ENCODE results near the gene DOCK6. TPM values are rescaled to one million over a fixed set of nuclear protein-coding genes. Genes with fewer than 3 reads are reported as not detected.
A peak's percentile ranks its signal among the peaks of the same experiment; 100 is the strongest.

The DOCK6 gene
- total and polyA plus RNA-seq, 2 of the 13 experiments (the other 11 are each of a cell fraction or from before 2014, with no cell fraction given): 5.4 to 38.1 TPM

- peak; percentile 95 for TF ChIP-seq ZNF687 (CRISPR knock-in tag; IDR thresholded peaks at IDR 0.05)
- TF ChIP-seq ZNF331 (CRISPR knock-in tag; IDR thresholded peaks at IDR 0.05): 0 out of 2 replicates have a peak, but pooled peaks have one; percentile 9
- TF ChIP-seq THAP9 (CRISPR knock-in tag; IDR thresholded peaks at IDR 0.05; ENCODE audit: borderline replicate concordance): peak; percentile 12; the same call in 1 of the 2 replicates
- no peak for TF ChIP-seq ZNF33A (CRISPR knock-in tag; IDR thresholded peaks at IDR 0.05; ENCODE audit: borderline replicate concordance)
- peak; percentile 86 for TF ChIP-seq KDM2A (CRISPR knock-in tag; IDR thresholded peaks at IDR 0.05; ENCODE audit: borderline replicate concordance, low read depth)
- no peak for TF ChIP-seq ADNP (CRISPR knock-in tag; IDR thresholded peaks at IDR 0.05)
- TF ChIP-seq TFE3 (CRISPR knock-in tag; IDR thresholded peaks at IDR 0.05): 0 out of 2 replicates have a peak, but pooled peaks have one; percentile 10
- no peak for TF ChIP-seq ARNT (IDR thresholded peaks at IDR 0.05)
- peak; percentile 21; the same call in 1 of the 2 replicates for TF ChIP-seq FOSL2 (CRISPR knock-in tag; IDR thresholded peaks at IDR 0.05)
- TF ChIP-seq ZNF44 (CRISPR knock-in tag; IDR thresholded peaks at IDR 0.05): no peak
- no peak for TF ChIP-seq HDAC1 (CRISPR knock-in tag; IDR thresholded peaks at IDR 0.05)
- no peak for TF ChIP-seq GABPA (IDR thresholded peaks at IDR 0.05; ENCODE audit: low read depth, low read length)
- no peak for TF ChIP-seq GABPA (CRISPR knock-in tag; IDR thresholded peaks at IDR 0.05; ENCODE audit: low read depth)
- TF ChIP-seq NONO (IDR thresholded peaks at IDR 0.05): no peak
- peak; percentile 61; the same call in 1 of the 2 replicates for TF ChIP-seq NONO (CRISPR knock-in tag; conservative IDR thresholded peaks at IDR 0.05)
- peak; percentile 52 for TF ChIP-seq ZNF616 (CRISPR knock-in tag; IDR thresholded peaks at IDR 0.05; ENCODE audit: low read depth)
- no peak for TF ChIP-seq SMYD3 (CRISPR knock-in tag; IDR thresholded peaks at IDR 0.05)
- peak in 1 of 2 experiments; percentile 25; a peak in 1 of 4 replicates for TF ChIP-seq HMGXB4 (CRISPR knock-in tag; IDR thresholded peaks at IDR 0.05; ENCODE audit: borderline replicate concordance in 1 of 2, low read depth in 1 of 2)
- peak; percentile 83 for TF ChIP-seq ZNF777 (CRISPR knock-in tag; IDR thresholded peaks at IDR 0.05)
Observed at GRCh38 chr19:11242864-11243797, 19.2 kb downstream of the DOCK6 start (continued).

Data from HepG2 (cell line).